Hematopoietic multipotent progenitor cell treated with erythropoietin and hydrocortisone succinate and interleukin-3 and kit ligand, for 6 days (in vitro differentiated cells): Measurements from ENCODE around the gene BANP.
"Not testable (repeated sequence)": the region's sequence is repeated elsewhere in the genome, so short reads cannot be mapped to it uniquely, and the experiment has no call there.

ENCODE experiments used
- DNase-seq: peaks from one replicate; pipeline ENCODE4 v3.0.0-alpha.2; 2015

BANP gene

DNA sequence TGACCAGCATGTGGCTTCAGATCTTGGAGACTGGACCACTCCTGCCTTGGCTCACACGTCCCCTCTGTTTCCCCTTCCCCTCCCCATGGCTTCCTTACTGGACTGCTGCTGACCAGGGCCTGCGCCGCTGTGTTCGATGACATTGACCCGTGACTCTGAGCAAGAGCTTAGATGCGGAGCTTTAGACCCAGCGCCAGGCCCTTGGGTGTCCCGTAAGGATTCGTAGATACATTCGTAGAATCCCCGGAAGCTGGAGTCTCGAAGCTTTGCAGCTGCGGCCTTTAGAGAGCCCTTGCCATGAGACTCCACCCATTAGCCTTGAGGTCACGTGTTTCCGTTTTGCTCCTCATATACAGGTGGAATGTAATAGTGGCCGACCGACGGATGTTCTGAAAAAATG is 65.2 kb downstream of the BANP start:
- not testable (repeated sequence) for DNase-seq

DNA sequence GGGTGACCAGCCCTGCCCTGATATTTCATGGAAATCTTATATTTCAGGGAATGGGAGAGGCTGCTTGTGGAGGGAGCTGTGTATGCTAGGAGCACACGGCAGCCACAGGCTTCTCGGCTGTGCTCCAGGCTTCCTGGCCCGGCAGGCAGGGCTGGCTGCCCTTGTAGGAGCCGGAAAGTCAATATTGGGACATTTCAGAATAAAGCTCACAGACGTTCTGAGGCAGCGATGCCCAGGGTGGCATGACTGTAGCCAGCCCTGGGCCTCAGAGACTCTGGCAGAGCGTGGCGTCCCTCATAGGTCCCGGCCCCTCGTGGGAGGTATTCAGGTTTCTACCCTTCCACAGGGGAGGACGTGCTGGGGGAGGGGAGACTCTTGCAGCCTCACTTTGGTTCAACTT is 65.7 kb downstream of the BANP start:
- no peak for DNase-seq

DNA sequence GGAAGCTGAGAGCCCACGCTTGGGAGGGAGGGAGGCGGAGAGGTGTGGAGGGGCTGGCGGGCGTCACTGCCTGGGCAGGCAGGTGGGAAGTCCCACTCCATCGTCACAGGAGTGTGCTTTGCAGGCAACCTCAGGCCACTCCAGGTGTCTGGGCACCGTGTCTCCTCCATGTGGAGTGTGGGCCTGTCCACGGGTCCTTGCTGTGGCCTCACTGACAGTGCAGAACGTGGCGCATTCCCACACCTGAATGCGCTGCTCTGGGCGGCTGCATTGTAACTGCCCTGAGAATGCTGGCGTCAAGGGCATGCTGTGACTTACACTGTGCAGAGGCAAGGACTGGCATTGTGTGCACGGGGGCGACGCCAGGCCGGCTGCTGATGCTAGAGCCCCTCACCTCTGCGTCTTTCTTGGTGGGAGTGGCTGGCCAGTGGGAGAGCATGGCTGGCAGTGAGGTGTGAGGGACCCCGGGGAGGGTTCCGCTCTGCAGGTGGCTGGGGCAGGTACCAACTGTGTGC is 66.4 kb downstream of the BANP start:
- no peak for DNase-seq

DNA sequence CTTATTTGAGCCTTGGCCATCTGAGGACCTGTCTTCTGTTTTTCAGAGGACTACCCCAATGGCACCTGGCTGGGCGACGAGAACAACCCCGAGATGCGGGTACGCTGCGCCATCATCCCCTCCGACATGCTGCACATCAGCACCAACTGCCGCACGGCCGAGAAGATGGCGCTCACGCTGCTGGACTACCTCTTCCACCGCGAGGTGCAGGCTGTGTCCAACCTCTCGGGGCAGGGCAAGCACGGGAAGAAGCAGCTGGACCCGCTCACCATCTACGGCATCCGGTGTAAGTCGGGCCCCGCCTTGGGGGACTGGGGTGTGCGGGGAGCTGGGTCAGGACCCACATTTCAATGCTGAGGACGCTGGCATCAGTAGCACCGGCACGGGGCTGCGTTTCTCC is 67.1 kb downstream of the BANP start:
- not testable (repeated sequence) for DNase-seq

DNA sequence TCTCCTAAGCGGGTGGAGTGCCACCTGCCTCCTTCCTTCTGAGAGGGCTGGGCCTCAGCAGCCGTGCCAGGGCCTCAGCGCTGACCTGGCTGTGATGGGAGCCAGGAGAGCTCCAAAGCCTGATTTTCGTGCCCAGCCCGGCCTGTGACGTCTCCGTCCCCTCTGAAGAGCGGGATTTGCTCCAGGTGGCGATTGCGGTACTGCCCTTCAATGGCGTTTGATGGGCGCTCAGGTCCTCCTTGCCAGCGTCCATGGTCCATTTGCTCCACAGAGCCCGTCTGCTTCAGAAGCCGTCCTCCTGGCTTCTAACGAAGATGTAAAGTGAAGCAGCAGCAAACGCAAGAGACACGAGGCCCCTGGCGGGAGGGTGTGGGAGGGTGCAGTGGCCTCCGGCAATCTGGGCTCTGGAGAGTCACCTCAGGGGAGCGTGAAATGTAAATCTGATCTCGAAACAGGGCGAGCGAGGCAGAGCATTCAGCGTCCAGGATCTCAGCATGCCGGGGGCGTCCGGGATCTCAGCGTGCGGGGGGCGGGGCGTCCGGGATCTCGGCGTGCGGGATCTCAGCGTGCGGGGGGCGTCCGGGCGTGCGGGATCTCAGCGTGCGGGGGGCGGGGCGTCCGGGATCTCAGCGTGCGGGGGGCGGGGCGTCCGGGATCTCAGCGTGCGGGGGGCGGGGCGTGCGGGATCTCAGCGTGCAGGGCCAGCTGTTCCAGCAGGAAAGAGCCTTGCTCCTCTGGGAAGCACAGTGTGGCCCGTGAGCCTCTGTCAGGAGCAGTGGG is 68.0 kb downstream of the BANP start:
- DNase-seq: not testable (repeated sequence)

DNA sequence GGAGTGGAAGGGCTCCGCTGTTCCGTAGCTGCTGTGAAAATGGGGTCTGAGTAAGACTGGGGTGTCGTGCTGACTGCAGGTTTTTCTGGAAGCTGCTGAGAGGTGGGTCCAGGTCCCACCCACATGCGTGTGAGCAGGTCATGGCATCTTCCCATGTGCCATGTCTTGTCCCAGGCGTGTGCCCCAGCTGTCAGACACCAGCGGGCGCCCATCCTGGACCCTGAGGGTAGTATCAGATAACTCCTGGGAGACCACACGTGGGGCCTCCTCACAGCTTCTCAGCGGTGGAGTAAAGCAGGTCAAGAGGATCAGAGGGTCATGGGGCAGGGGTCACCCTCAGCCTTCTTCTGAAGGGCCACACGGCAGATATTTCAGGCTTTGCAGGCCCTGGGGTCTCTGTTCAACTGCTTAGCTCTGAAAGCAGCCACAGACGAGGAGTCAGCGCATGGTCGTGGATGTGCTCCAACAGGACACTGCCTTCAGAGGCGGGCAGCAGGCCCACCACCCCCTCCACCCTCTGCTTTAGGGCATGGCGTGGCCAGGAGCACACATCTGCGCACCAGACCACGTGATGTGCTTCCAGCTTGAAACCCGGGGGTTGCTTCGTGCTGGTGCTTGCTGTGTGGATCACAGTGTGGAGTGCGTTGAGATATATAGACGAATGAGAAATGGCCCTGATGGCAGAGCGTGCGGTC is 68.7 kb downstream of the BANP start:
- DNase-seq: no peak

DNA sequence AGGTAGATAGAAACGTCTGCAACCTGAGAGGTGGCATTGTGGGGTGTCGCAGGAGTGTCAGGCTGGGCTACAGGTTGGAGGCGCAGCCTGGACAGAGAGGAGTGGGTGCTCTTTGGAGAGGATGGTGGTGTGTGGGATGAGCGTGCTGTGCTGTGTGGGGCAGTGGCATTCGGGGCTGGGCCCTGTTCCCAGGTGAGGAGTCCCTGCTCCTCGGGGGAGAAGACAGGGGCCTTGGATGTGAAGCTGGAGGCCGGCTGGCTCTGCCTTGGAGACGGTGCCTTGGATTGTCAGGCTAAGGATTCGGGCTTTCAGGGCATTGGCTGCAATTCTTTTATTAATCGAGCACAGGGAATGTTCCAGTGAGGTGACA is 69.3 kb downstream of the BANP start:
- no peak for DNase-seq

DNA sequence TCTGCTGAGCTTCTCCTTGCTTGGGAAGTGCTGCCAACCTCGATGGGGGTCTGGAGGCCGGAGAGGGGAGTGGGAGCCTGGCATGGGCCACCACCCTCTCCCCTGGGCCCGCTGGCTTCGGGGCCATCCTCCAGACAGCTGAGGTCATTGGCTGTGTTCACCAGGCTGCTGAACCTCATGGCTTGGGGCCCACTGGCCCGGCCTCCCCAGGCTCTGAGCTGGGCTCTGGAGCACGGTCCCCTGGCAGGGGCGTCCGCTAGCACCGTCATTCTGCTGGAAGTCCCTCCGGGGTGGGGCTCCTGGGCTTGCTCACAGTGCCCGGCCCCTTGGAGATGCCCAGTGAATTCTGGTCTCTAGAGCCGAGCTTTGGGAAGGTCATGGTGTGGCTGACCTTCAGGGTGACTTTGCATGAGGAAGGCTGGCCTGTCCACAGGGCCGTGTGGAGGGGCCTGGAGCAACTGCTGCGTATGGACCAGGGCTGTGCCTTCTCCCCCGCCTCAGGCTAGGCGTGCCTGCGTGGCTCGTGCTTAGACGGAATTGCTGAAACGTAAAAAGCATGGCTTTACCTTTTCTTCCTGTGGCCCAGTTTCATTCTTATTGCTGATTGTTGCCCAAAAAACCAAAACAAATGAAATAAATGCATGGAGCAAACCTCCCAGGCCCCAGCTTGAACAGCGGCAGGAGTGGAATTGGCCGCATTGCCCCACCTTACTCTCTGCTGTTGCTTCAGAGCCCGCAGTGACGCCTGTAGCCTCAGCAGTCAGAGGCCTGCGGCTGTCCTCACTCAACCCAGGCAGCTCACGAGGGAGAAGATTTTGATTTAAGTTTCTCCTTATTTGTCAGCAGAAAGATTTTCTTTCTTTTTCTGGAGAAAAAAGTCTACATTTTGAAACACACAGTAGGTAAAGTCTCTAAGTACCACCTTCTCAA is 70.1 kb downstream of the BANP start:
- DNase-seq: not testable (repeated sequence)

DNA sequence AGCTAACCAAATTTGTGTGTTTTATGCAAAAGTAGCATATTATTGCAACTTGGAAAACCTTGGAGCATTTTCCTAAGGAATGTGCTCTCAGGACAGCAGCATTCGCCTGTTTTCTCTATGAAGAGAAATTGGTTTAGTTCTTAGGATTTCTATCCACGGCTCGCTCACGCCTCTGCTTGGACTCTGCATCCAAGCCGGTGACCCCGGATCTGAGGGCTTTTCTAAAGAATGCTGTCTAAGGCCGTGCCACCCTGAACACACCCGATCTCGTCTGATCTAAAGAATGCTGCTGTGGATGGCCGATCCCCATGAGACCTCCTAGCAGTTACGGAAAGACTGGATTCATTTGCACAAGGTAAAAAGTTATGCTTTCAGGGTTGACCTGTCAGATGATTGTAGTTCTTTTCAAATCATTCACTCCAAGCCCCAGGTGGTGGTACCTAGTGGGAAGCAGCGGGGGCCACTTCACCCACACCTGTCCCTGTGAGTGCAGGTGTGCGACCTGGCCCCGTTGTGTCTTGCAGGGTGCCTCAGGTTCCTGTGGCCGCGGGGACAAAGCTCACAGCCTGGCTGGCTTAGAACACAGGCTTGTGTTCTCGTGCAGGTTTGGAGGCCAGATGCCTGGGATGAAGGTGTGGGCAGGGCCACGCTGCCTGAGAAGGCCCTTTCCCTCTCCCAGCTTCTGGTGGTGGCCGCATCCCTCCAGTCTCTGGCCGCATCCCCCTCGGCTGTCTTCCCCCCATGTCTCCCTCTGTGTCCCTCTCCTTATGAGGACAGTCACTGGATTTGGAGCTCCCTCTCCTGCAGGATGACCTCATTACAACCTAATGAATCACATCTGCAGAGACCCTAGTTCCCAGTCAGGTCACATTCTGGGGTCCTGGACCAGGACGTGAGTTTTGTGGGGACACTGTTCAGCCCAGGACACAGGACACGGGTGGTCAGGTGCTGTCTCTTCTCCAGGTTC is 71.1 kb downstream of the BANP start:
- no peak for DNase-seq

DNA sequence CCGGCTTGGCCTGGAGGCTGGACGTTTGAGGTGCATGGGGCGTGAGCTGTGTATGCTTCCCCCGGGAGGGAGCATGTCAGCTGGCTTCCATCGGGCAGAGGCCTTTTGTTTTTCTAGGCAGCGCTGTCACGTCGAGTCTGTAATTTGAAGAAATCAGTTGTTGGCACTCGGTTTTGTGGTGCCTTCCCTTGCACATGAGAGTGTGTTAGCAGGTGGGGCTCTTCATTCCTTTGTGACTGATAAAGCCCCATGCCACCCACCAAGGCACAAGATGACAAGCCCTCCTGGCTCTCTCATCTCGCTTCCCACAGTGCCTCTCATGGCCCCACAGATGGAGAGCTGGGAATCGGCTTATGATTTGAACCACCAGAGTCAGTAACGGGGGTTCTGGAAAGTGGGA is 72.1 kb downstream of the BANP start:
- no peak for DNase-seq

DNA sequence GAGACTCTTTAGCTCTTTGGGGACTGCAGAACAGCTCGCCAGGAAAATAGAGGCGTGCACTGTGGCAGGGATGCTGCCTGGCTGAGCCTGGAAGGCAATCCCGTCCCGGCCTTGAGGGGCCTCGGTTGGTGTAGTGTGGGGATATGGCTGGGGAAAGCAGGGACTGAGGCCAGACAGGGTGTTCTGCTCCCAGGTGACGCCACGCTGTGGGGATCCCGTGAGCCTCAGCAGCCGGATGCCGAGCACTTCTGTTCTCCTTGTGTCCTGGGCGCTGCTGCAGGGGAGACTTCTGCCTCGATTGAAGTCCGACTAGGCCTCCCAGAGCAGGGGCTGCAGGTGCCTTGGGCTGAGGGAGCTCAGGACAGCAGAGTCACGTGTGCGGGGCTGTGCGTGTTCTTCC is 72.6 kb downstream of the BANP start:
- DNase-seq: no peak

DNA sequence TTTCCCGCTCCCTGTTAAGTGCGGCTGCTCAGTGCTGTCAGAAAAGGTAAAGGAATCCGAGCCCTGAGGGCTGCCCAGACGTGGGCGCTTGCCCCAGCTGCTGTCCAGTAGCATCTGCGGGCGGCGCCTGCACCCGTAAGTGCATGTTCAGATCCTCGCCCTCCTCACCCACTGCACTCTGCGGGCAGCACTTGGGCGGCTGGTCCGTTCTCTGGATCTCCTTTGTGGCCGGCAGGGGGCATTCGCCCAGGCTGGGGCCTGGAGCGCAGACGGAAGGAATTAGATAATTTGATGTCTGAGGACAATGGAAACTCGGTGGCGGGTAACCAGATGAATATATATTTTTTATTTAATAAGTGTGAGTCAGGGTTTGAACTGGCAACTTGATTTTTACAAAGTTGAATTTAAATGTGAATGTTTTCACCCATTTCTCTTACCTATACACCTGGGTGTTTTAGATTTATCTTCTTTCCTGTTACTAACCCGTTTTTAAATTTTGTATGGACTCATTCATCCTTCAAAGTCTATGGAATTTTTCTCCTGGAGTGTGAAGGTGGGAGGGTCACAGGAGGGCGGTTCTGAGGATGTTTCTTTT is 73.4 kb downstream of the BANP start:
- peak; percentile 9 for DNase-seq

DNA sequence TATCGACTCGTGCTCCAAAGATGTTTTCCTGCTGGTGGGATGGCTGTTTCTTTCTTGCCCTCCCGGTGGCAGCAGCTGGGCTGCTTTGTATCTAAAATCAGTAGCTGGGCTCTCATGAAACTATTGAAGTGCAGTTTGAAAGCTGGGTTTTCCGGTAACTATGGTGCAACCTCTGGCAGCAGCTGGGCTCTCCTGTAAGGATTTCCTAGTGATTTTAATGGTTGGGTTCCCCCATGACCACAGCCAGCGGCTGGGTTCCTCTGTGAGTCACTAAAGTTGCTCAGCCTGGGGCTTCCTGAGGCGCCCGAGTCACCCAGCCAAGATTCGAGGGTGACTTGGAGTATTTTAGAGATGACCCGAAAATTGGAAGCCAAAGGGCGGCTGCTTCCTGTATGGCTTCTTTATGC is 73.9 kb downstream of the BANP start:
- DNase-seq: not testable (repeated sequence)

DNA sequence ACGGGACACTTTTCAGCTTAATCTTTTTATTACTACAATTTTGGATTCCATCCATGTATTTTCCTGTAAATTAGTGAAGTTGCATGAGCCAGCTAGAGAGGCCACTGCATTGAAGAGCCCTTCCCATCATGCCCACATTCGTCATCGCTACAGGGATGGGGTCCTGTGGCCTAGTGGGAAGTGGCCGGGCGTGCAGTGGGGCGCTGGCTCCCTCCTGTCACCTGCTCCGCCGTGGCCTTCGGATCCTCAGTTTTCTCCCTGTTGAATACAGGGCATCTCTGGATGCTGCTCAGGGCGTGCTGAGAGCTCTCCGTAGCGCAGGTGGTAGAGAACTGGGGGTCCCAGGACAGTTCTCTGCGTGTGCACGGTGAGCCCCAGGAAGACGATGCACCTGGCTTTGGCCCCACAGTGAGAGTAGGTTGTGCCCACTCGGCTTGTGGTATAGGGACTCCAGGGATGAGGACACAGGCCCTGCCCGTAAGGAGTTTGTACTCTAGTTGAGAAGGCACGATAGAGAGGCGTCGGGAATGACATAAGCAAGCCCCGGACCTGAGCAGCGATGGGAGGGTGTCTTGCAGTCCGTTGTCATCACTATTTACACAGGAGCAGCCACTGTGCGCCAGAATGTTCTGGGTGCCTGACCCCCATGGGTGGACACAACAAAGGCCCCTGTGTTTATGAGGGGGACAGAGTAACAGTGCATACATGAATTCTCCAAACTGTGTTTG is 74.8 kb downstream of the BANP start:
- DNase-seq: not testable (repeated sequence)

DNA sequence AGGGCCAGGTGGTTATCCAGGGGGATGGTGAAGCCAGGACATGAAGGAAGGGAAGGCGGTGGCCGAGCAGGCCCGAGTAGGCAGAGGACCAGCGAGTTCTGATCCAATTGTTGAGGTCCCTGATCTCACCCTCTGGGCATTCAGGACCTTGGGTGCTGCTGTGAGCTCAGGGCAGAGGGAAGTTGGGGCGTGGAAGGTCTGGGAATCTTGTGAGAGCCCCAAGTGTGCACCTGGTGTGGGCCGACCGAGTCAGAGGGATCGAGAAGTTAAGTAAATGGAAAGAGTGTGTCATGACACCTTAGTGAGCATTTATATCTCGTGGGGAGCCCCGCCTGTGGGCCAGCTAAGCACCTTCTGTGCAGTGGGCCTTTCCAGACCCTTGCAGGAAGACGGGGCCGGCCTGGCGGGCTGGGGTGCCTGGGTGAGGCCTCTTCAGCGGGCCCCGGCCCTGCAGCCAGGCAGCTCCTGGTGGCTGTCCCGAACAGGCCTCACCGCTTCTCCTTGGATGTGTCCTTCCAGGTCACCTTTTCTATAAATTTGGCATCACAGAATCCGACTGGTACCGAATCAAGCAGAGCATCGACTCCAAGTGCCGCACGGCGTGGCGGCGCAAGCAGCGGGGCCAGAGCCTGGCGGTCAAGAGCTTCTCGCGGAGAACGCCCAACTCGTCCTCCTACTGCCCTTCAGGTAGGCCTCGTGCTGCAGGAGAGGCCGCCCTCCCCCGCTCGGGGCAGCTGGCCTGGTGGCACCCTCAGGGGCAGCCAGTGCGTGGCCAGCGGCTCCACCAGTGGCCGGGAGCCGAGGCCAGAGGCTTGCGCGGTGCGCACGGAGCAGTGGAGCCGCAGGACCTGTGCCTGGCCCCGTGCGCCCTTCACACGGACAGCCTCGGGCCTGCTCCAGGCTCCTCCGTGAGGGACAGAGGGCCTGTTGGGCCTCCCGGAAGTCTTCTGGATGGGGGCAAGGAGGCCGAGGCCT is 76.0 kb downstream of the BANP start:
- no peak for DNase-seq

DNA sequence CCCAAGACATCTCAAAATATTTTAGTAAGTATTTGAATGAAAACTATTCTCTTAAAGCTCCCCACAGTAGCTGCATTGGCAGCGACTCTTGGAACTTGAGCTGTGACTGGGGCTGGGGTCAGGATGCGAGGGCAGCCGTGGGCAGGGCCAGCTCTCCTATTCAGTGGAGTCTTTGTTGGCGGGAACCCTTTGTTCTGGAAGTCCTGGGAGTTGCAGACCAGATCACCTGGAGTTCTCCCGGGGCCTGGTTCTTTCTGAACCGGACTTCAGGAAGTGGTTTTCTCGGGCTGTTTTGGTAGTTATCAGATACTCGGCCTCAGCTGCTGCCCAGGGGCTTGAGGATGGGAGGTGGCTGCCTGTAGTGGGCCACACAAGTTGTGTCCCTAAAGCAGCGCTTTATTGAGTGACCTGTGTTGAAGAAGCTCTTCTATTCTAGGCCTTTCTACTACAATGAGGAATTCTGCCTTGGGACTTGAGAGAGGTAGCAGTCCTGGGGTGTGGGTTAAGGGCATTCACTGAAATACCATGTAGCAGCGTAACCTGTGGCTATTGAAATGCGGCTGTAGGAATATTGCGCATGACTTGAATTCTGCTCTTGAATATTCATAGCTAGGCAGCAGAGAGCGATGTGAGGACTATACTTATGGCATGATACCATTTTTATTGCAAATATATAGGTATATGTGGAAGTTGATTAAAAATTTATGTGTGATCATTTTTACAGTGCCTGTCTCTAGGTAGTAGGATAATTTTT is 77.1 kb downstream of the BANP start:
- not testable (repeated sequence) for DNase-seq

DNA sequence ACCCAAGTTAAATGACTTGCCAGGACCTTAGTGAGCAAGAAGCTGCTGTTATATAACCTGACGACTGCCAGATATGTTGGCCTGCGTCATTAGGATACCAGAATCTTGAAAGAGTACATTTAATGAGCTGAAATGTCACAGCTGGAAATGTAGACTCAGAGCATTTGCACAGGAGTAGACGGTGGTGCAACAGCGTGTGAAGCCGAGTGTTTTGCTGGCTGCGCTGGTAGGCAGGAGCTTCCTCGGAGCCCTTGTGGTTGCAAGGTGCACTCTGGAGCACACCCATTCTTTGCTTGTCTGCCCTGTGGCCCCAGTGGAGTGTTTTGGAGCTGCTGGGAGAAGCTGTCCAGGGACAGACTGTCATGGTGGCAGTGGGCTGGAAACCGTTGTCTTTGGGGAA is 79.3 kb downstream of the BANP start:
- no peak for DNase-seq

DNA sequence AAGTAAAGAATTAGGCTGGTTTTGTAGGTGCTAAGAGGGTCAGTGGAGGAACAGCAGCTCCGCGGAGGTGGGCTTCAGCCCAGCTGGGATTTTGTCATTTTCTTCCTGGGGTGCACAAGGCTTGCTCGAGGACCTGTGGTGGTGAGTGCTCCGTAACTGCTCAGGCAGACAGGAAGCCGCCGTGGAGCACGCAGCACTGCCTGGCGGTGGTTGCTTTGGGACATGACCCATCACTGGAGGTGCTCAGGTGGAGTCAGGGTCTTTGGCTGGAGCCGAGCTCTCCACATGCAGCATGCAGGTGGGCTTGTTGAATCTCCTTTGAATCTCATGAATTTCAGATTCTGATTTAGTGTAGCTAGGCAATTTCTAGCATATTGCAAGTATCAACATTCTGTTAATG is 79.7 kb downstream of the BANP start:
- DNase-seq: not testable (repeated sequence)
